GM23338 (cell line): Measurements from ENCODE around the gene IL17REL. TPM values are rescaled to one million over a fixed set of nuclear protein-coding genes. Genes with fewer than 3 reads are reported as not detected.

Experiments
- ATAC-seq: fragments of 200-7000 bp; cut with Tn5 transposase; 3 replicates; pipeline ENCODE4 v1.9.1; 2020
- DNase-seq: peaks from one replicate; pipeline ENCODE4 v3.0.0-alpha.2; 2015; ENCODE audit warnings: low spot score
- H2AFZ ChIP-seq: fragments of 200-600 bp; sonication (generic); 2 replicates; pipeline ENCODE4 v1.8.0; 2016; ENCODE audit warnings: antibody characterized with exemption, mild to moderate bottlenecking, moderate library complexity
- H3F3A ChIP-seq: fragments of 200-600 bp; sonication (generic); replicated peaks from 2 replicates; pipeline ENCODE4 v1.8.0; 2017; ENCODE audit warnings: antibody characterized with exemption, mixed run types, low read depth
- H3K27ac ChIP-seq: fragments of 200-600 bp; sonication (generic); 2 replicates; pipeline ENCODE4 v1.6.1; 2016; ENCODE audit warnings: low read depth
- H3K27me3 ChIP-seq: fragments of 200-600 bp; sonication (generic); 2 replicates; pipeline ENCODE4 v1.8.0; 2016; ENCODE audit warnings: mild to moderate bottlenecking, mixed run types, moderate library complexity; ENCODE audit not compliant: insufficient read depth
- H3K36me3 ChIP-seq: fragments of 200-600 bp; sonication (generic); 2 replicates; pipeline ENCODE4 v1.8.0; 2016; ENCODE audit warnings: mild to moderate bottlenecking; ENCODE audit not compliant: insufficient read depth
- H3K4me1 ChIP-seq: fragments of 200-600 bp; sonication (generic); 2 replicates; pipeline ENCODE4 v1.8.0; 2016; ENCODE audit warnings: mild to moderate bottlenecking, moderate library complexity; ENCODE audit not compliant: insufficient read depth
- H3K4me2 ChIP-seq: fragments of 200-600 bp; sonication (generic); 2 replicates; pipeline ENCODE4 v1.7.1; 2017; ENCODE audit warnings: mixed run types
- H3K4me3 ChIP-seq: fragments of 200-600 bp; sonication (generic); 2 replicates; pipeline ENCODE4 v1.6.1; 2016; ENCODE audit warnings: mixed run types
- H3K79me2 ChIP-seq: fragments of 200-600 bp; sonication (generic); replicated peaks from 2 replicates; pipeline ENCODE4 v1.8.0; 2017; ENCODE audit warnings: mild to moderate bottlenecking; ENCODE audit not compliant: insufficient read depth
- H3K9me2 ChIP-seq: fragments of 200-600 bp; sonication (generic); 2 replicates; pipeline ENCODE4 v1.8.0; 2017; ENCODE audit not compliant: insufficient read depth
- H4K20me1 ChIP-seq: fragments of 200-600 bp; sonication (generic); replicated peaks from 2 replicates; pipeline ENCODE4 v1.8.0; 2017; ENCODE audit warnings: mild to moderate bottlenecking; ENCODE audit not compliant: insufficient read depth
- H3K27ac Mint-ChIP-seq: 2 replicates; pipeline ENCODE4 v1.8.0; 2020; ENCODE audit warnings: inconsistent platforms, mild to moderate bottlenecking, moderate library complexity, mixed read lengths
- H3K27me3 Mint-ChIP-seq: 3 replicates; pipeline ENCODE4 v1.8.0; 2022; ENCODE audit warnings: low read depth, mild to moderate bottlenecking, moderate library complexity, mixed read lengths, inconsistent platforms; ENCODE audit not compliant: insufficient read depth, poor library complexity
- H3K36me3 Mint-ChIP-seq: 3 replicates; pipeline ENCODE4 v1.8.0; 2021; ENCODE audit warnings: low read depth, mild to moderate bottlenecking, inconsistent platforms, moderate library complexity, mixed read lengths
- H3K4me1 Mint-ChIP-seq: 3 replicates; pipeline ENCODE4 v1.8.0; 2020; ENCODE audit warnings: mild to moderate bottlenecking, inconsistent platforms, mixed read lengths
- H3K4me3 Mint-ChIP-seq: 3 replicates; pipeline ENCODE4 v1.8.0; 2021; ENCODE audit warnings: moderate library complexity, mild to moderate bottlenecking, inconsistent platforms, mixed read lengths
- H3K9me3 Mint-ChIP-seq: 3 replicates; pipeline ENCODE4 v1.8.0; 2020; ENCODE audit warnings: moderate library complexity, mild to moderate bottlenecking, inconsistent platforms, mixed read lengths
- CREB1 ChIP-seq: fragments of 250-450 bp; sonication (Bioruptor Pico); IDR thresholded peaks from 2 replicates; pipeline ENCODE4 v1.5.0; 2020; ENCODE audit warnings: low read depth, mild to moderate bottlenecking, moderate library complexity
- EZH2 ChIP-seq: fragments of 200-600 bp; sonication (generic); IDR thresholded peaks from one replicate; pipeline ENCODE4 v1.8.0; 2017; ENCODE audit warnings: antibody characterized with exemption, mild to moderate bottlenecking, low read depth; ENCODE audit not compliant: unreplicated experiment
- EZH2phosphoT487 ChIP-seq: fragments of 200-600 bp; sonication (generic); IDR thresholded peaks from one replicate; pipeline ENCODE4 v1.8.1; 2018; ENCODE audit warnings: antibody characterized with exemption; ENCODE audit not compliant: unreplicated experiment
- JUNB ChIP-seq: IDR thresholded peaks from one replicate; pipeline ENCODE4 v1.6.1; 2016; ENCODE audit warnings: antibody characterized with exemption; ENCODE audit not compliant: unreplicated experiment
- NANOG ChIP-seq: IDR thresholded peaks from 2 replicates; pipeline ENCODE4 v1.6.1; 2016; ENCODE audit warnings: antibody characterized with exemption, borderline replicate concordance
- ZNF114 ChIP-seq: fragments of 250-450 bp; sonication (Bioruptor Pico); IDR thresholded peaks from 2 replicates; pipeline ENCODE4 v1.5.0; 2020; ENCODE audit warnings: mild to moderate bottlenecking, moderate library complexity
- ZNF331 ChIP-seq: fragments of 250-450 bp; sonication (Bioruptor Pico); IDR thresholded peaks from 2 replicates; pipeline ENCODE4 v1.5.0; 2020; ENCODE audit warnings: low read depth, mild to moderate bottlenecking, moderate library complexity
- polyA plus RNA-seq: library from polyadenylated mRNA; unstranded; fragments of >200 nt; fragmentation: Nextera tagmentation; extraction: Ambion mirVana; gene quantifications from 2 replicates; pipeline ENCODE4 v1.2.1, GENCODE V29; 2016
- total RNA-seq: library from RNA; depleted of rRNA; stranded (reverse); fragments of >200 nt; shearing (Covaris generic); gene quantifications from 2 replicates; pipeline ENCODE4 v1.2.3, GENCODE V29; 2014
- TF ChIP-seq, protein P1 (sequence below): fragments of 250-450 bp; sonication (Bioruptor Pico); IDR thresholded peaks from 2 replicates; pipeline ENCODE4 v1.5.0; 2020; ENCODE audit warnings: mild to moderate bottlenecking, moderate library complexity
- TF ChIP-seq, protein P2 (sequence below): IDR thresholded peaks from one replicate; pipeline ENCODE4 v1.6.1; 2018; ENCODE audit warnings: antibody characterized with exemption; ENCODE audit not compliant: unreplicated experiment

IL17REL gene
- total and polyA plus RNA-seq, 2 experiments from 2014 or later, result 0.31 TPM; not detected in 1

DNA sequence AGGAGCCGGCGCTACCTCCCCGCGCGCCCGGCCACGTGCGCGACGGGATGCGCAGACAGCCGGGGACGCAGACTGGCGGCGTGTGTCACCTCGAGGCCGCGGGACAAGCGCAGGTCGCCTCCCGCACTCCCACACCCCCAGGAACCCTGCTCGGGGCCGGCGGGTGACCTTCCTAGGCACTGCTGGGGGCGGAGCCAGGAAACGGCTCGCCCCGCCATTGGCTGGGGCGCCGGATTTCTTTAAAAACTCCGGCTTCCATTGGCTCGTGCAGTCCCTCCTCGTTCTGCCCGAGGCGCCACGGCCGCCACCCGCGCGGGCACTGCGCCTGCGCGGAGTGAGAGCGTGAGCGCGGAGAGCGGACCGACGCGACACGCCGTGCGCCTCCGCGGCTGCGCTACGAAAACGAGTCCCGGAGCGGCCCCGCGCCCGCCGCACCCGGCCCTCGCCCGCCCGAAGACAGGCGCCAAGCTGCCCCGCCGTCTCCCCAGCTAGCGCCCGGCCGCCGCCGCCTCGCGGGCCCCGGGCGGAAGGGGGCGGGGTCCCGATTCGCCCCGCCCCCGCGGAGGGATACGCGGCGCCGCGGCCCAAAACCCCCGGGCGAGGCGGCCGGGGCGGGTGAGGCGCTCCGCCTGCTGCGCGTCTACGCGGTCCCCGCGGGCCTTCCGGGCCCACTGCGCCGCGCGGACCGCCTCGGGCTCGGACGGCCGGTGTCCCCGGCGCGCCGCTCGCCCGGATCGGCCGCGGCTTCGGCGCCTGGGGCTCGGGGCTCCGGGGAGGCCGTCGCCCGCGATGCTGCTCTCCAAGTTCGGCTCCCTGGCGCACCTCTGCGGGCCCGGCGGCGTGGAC, 52.2 kb downstream of the IL17REL start, which contains the start of gene PIM3 (continued):
- TF ChIP-seq, protein P1, sequence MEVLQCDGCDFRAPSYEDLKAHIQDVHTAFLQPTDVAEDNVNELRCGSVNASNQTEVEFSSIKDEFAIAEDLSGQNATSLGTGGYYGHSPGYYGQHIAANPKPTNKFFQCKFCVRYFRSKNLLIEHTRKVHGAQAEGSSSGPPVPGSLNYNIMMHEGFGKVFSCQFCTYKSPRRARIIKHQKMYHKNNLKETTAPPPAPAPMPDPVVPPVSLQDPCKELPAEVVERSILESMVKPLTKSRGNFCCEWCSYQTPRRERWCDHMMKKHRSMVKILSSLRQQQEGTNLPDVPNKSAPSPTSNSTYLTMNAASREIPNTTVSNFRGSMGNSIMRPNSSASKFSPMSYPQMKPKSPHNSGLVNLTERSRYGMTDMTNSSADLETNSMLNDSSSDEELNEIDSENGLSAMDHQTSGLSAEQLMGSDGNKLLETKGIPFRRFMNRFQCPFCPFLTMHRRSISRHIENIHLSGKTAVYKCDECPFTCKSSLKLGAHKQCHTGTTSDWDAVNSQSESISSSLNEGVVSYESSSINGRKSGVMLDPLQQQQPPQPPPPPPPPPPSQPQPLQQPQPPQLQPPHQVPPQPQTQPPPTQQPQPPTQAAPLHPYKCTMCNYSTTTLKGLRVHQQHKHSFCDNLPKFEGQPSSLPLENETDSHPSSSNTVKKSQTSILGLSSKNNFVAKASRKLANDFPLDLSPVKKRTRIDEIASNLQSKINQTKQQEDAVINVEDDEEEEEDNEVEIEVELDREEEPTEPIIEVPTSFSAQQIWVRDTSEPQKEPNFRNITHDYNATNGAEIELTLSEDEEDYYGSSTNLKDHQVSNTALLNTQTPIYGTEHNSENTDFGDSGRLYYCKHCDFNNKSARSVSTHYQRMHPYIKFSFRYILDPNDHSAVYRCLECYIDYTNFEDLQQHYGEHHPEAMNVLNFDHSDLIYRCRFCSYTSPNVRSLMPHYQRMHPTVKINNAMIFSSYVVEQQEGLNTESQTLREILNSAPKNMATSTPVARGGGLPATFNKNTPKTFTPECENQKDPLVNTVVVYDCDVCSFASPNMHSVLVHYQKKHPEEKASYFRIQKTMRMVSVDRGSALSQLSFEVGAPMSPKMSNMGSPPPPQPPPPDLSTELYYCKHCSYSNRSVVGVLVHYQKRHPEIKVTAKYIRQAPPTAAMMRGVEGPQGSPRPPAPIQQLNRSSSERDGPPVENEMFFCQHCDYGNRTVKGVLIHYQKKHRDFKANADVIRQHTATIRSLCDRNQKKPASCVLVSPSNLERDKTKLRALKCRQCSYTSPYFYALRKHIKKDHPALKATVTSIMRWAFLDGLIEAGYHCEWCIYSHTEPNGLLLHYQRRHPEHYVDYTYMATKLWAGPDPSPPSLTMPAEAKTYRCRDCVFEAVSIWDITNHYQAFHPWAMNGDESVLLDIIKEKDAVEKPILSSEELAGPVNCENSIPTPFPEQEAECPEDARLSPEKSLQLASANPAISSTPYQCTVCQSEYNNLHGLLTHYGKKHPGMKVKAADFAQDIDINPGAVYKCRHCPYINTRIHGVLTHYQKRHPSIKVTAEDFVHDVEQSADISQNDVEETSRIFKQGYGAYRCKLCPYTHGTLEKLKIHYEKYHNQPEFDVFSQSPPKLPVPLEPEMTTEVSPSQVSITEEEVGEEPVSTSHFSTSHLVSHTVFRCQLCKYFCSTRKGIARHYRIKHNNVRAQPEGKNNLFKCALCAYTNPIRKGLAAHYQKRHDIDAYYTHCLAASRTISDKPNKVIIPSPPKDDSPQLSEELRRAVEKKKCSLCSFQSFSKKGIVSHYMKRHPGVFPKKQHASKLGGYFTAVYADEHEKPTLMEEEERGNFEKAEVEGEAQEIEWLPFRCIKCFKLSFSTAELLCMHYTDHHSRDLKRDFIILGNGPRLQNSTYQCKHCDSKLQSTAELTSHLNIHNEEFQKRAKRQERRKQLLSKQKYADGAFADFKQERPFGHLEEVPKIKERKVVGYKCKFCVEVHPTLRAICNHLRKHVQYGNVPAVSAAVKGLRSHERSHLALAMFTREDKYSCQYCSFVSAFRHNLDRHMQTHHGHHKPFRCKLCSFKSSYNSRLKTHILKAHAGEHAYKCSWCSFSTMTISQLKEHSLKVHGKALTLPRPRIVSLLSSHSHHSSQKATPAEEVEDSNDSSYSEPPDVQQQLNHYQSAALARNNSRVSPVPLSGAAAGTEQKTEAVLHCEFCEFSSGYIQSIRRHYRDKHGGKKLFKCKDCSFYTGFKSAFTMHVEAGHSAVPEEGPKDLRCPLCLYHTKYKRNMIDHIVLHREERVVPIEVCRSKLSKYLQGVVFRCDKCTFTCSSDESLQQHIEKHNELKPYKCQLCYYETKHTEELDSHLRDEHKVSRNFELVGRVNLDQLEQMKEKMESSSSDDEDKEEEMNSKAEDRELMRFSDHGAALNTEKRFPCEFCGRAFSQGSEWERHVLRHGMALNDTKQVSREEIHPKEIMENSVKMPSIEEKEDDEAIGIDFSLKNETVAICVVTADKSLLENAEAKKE, result no peak
- no peak for TF ChIP-seq ZNF114
- TF ChIP-seq, protein P2, sequence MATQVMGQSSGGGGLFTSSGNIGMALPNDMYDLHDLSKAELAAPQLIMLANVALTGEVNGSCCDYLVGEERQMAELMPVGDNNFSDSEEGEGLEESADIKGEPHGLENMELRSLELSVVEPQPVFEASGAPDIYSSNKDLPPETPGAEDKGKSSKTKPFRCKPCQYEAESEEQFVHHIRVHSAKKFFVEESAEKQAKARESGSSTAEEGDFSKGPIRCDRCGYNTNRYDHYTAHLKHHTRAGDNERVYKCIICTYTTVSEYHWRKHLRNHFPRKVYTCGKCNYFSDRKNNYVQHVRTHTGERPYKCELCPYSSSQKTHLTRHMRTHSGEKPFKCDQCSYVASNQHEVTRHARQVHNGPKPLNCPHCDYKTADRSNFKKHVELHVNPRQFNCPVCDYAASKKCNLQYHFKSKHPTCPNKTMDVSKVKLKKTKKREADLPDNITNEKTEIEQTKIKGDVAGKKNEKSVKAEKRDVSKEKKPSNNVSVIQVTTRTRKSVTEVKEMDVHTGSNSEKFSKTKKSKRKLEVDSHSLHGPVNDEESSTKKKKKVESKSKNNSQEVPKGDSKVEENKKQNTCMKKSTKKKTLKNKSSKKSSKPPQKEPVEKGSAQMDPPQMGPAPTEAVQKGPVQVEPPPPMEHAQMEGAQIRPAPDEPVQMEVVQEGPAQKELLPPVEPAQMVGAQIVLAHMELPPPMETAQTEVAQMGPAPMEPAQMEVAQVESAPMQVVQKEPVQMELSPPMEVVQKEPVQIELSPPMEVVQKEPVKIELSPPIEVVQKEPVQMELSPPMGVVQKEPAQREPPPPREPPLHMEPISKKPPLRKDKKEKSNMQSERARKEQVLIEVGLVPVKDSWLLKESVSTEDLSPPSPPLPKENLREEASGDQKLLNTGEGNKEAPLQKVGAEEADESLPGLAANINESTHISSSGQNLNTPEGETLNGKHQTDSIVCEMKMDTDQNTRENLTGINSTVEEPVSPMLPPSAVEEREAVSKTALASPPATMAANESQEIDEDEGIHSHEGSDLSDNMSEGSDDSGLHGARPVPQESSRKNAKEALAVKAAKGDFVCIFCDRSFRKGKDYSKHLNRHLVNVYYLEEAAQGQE, result no peak

DNA sequence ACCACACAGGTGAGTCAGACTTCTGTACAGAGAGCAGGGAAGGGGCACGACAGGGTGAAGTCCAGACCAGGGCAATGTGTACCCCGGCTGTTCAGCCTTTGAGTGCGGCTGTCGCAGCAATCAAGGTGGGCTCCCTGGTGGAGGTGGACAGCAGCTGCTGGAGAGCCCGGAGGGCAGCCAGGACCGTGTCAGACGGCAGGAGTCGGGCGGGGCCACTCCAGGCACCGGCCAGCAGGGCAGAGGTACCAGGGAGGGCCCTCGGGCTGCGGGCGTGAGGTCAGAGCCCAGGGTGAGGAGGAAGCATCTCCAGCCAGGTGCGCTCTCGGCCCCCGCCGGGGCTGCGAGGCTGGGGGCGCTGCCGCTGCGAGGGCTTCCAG, 52.8 kb downstream of the IL17REL start:
- Mint-ChIP-seq H3K9me3 (no peaks in the 10 kb centered on the region), H3K27ac (no peak overlapping the region), H3K4me3 (peak overlapping the region; percentile 66), H3K36me3 (peaks cover 19% of the 10 kb centered on the region), H3K27me3 (peaks cover 11% of the 10 kb centered on the region), H3K4me1 (peaks cover 9% of the 10 kb centered on the region)
- peak overlapping the region; percentile 57 for H3K4me3 ChIP-seq
- H4K20me1 ChIP-seq, result 0 out of 2 replicates have a peak, but pooled peaks cover 5% of the 10 kb centered on the region
- no peaks in the 10 kb centered on the region for H3K9me2 ChIP-seq
- no peaks in the 10 kb centered on the region for H3K36me3 ChIP-seq
- H2AFZ ChIP-seq, result 0 out of 2 replicates have a peak overlapping the region, but pooled peaks have one; percentile 43
- peak; percentile 62 for DNase-seq
- H3K27me3 ChIP-seq, result peaks cover 20% of the 10 kb centered on the region
- H3K79me2 ChIP-seq, result peaks cover 14% of the 10 kb centered on the region
- H3F3A ChIP-seq, result no peaks in the 10 kb centered on the region
- H3K4me1 ChIP-seq, result no peaks in the 10 kb centered on the region
- H3K4me2 ChIP-seq, result peak overlapping the region; percentile 78
- peak; percentile 39 for ATAC-seq
- no peak overlapping the region for H3K27ac ChIP-seq
- no peak for TF ChIP-seq NANOG
- TF ChIP-seq ZNF331 (CRISPR knock-in tag), result no peak
- no peak for TF ChIP-seq EZH2
- TF ChIP-seq CREB1 (CRISPR knock-in tag), result no peak
- TF ChIP-seq JUNB, result no peak
- TF ChIP-seq, protein P2, result no peak
- no peak for TF ChIP-seq EZH2phosphoT487
